ES-I3 (cell line): Measurements from ENCODE around the gene MILR1.

Source experiments
- H3K36me3 ChIP-seq: 2 replicates; pipeline ENCODE4 v1.6.1; 2013; ENCODE audit warnings: mild to moderate bottlenecking, low read length, control low read depth, moderate library complexity; ENCODE audit not compliant: insufficient read depth
- H3K4me1 ChIP-seq: 2 replicates; pipeline ENCODE4 v1.6.1; 2013; ENCODE audit warnings: mild to moderate bottlenecking, control low read depth, low read length; ENCODE audit not compliant: insufficient read depth
- H3K9ac ChIP-seq: 2 replicates; pipeline ENCODE4 v1.6.1; 2013; ENCODE audit warnings: low read depth, mild to moderate bottlenecking, low read length, moderate library complexity
- H3K9me3 ChIP-seq: 2 replicates; pipeline ENCODE4 v1.6.1; 2013; ENCODE audit warnings: mild to moderate bottlenecking, low read length, moderate library complexity; ENCODE audit not compliant: control insufficient read depth, insufficient read depth

MILR1 gene

DNA sequence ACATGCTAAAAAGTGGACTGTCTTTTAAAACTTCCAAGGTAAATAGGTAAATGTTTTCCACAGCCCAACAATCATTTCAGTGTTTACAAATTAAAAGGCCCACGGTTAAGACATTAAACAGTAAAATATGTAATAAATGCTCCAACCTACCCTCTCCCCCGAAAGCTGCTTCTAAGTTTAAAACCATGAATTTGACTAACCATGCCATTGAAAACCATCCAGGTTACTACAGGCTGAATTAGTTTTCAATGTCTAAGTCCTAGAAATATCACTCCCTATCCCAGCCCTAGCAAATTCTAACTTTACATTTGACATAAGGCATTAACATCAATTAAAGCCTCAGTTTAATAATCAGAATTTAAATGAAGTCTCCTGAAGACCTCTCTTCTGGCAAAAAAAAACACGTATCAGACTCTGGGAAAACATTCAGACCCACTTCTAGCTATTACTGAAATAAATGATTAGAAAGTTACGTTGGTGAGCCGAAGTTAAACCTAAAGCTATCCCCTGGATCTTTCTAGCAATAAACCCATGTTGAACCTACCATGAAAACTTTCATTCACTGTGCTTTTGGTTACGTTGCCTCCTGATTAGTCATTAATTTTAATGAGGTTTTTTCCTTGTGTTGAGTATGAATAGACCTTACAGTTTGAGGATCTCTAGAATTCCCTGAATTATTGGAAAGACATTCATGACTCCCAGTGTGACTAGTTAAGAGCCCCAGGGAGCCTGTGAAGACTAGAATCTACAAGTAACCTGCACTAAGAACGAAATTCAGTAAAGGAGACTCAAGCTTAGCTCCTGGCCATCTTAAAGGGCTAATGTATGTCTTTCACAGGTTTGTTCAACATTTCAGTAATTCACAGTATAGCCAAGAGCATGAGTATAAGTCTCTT, 49.6 kb downstream of the MILR1 start:
- peaks cover 23% of the 10 kb centered on the region; the same call in 1 of the 2 replicates for H3K4me1 ChIP-seq
- H3K36me3 ChIP-seq = peaks cover 40% of the 10 kb centered on the region
- 0 out of 2 replicates have a peak overlapping the region, but pooled peaks have one; percentile 1 for H3K9ac ChIP-seq
- H3K9me3 ChIP-seq = no peaks in the 10 kb centered on the region

DNA sequence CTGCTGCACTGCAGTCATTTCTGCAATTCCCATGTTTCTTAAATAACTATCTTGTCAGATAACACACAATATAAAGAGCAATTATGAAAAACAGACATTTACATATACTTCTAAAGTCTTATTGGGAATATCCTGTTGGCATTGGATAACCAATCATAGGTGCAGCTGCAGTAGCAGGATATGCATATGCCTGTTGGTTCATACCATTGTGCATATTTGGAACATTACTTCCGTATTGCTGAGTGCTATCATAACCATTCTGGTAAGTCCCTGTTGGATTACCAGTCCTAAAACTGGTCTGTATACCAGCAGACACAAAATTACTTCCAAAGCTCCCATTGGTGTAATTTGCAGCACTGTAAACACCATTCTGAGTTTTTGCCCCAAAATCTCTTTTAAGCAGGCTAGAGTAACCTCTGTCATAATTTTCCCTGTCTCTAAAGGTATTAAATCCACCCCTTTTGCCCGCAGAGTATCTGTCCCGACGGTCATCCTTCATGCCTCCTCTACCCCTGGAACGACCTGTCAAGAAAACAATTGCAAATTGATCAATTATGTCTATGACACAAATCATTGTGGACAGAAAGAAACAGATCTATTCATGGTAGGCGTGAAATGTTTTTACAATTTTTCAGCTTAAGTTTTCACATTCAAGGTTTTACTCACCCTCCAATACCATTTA, 51.0 kb downstream of the MILR1 start:
- Histone ChIP-seq H3K4me1 (peaks cover 28% of the 10 kb centered on the region), H3K36me3 (peaks cover 52% of the 10 kb centered on the region), H3K9ac (no peak overlapping the region), H3K9me3 (no peaks in the 10 kb centered on the region)

GRCh38 chr17:64500487-64500859, 51.6 kb downstream of the MILR1 start:
- Histone ChIP-seq H3K4me1 (peaks cover 28% of the 10 kb centered on the region), H3K9ac (no peak overlapping the region), H3K36me3 (peaks cover 55% of the 10 kb centered on the region), H3K9me3 (no peaks in the 10 kb centered on the region)

DNA sequence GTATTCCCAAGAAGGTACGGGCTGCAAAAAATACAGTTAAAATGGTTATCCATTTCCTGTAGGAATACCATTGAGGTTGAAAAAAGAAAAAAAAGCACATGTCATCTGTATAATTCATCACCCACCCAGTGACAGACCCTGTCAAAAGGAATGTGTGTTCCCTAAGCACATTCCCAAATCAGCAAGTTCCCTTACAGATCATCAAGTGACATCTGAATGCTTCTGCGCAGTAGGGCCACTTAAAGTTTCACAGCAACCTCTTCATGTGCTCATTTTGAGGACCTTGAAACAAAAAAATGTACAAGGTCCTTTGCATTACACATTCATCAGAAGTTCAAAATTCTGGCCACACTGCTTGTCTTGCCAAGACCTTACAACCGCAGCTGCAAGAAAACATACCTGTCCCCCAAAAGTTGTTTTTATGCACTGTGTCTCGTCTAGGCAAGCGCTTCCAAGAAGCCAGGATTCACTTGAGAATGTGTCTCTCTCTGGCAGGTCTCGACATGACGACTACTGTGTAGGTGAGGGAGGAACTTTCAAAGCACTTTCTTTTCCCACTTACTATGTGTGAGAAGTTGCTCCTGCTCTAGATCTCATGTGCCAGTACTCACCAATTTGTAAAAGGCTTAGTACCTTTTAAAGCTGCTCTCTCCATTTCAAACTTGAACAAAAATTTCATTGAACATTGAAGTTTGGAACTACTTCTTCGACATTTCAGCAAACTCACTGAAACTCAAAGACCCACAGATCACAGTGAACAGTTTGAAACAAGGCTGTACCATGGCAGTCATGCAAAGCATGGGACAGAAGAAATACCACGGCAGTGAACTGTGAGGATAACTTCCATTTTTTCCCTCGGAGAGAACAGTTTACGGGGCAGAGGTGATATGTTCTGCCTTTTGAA, 52.2 kb downstream of the MILR1 start:
- Histone ChIP-seq H3K36me3 (peaks cover 55% of the 10 kb centered on the region), H3K9ac (no peak overlapping the region), H3K4me1 (peaks cover 28% of the 10 kb centered on the region), H3K9me3 (no peaks in the 10 kb centered on the region)

DNA sequence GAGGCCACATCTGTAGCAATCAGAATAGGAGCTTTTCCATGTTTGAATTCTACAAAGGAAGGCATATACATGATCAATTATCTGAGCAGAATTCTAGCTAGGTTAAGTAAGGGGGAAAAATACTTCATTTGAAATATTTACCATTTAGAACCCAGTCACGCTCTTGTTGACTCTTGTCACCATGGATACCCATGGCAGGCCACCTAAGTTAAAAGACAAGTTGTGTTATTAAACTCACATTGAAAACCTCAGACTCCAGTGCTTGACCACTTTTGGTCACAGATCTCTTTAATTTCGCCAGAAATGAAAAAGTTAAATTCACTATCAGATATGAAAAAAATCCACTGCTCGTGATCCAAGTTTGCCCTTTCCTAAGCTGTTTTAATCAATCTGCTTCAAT, 53.1 kb downstream of the MILR1 start:
- peaks cover 28% of the 10 kb centered on the region for H3K4me1 ChIP-seq
- H3K9ac ChIP-seq = no peak overlapping the region
- H3K36me3 ChIP-seq = peaks cover 55% of the 10 kb centered on the region
- H3K9me3 ChIP-seq = no peaks in the 10 kb centered on the region

GRCh38 chr17:64502809-64503208, 53.9 kb downstream of the MILR1 start:
- no peaks in the 10 kb centered on the region for H3K9me3 ChIP-seq
- H3K9ac ChIP-seq = no peak overlapping the region
- peaks cover 28% of the 10 kb centered on the region for H3K4me1 ChIP-seq
- peaks cover 55% of the 10 kb centered on the region for H3K36me3 ChIP-seq

GRCh38 chr17:64503341-64503740, 54.4 kb downstream of the MILR1 start:
- Histone ChIP-seq H3K9me3 (no peaks in the 10 kb centered on the region), H3K36me3 (peaks cover 55% of the 10 kb centered on the region), H3K4me1 (peaks cover 28% of the 10 kb centered on the region)

GRCh38 chr17:64503821-64504768, 55.2 kb downstream of the MILR1 start:
- H3K36me3 ChIP-seq = peaks cover 55% of the 10 kb centered on the region
- no peaks in the 10 kb centered on the region for H3K9me3 ChIP-seq
- H3K9ac ChIP-seq = peak overlapping the region; percentile 99
- peaks cover 31% of the 10 kb centered on the region for H3K4me1 ChIP-seq

More at GRCh38 chr17:64503341-64503740, 54.4 kb downstream of the MILR1 start:
- H3K9ac ChIP-seq = no peak overlapping the region

DNA sequence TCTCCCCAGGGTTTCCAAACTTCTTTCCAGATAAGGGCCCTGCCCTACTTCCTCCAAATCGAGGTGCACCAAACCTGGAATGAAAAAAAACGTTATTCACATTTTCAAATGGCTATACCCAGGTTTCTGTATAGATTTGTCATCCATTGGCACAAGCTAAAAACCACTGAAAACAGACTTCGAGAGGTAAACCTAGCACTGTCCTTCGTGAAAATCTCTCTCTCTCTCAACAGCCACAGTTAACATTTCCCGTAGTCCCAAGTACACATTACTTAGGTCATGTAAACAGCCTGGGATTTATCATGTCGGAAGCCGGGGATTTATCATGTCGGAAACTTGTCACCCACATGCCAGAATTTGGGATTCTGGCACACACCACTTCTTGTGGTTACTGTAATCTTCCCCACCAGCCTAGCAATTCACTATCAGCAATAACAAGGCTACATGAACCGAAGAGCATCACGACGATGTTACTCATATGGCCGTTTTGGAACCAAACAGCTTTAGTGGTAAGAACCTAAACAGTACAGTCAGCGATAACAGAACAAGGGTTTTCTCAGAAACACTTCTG, 55.9 kb downstream of the MILR1 start:
- peak overlapping the region; percentile 99 for H3K9ac ChIP-seq
- H3K4me1 ChIP-seq = peaks cover 31% of the 10 kb centered on the region
- peaks cover 53% of the 10 kb centered on the region for H3K36me3 ChIP-seq
- no peaks in the 10 kb centered on the region for H3K9me3 ChIP-seq

DNA sequence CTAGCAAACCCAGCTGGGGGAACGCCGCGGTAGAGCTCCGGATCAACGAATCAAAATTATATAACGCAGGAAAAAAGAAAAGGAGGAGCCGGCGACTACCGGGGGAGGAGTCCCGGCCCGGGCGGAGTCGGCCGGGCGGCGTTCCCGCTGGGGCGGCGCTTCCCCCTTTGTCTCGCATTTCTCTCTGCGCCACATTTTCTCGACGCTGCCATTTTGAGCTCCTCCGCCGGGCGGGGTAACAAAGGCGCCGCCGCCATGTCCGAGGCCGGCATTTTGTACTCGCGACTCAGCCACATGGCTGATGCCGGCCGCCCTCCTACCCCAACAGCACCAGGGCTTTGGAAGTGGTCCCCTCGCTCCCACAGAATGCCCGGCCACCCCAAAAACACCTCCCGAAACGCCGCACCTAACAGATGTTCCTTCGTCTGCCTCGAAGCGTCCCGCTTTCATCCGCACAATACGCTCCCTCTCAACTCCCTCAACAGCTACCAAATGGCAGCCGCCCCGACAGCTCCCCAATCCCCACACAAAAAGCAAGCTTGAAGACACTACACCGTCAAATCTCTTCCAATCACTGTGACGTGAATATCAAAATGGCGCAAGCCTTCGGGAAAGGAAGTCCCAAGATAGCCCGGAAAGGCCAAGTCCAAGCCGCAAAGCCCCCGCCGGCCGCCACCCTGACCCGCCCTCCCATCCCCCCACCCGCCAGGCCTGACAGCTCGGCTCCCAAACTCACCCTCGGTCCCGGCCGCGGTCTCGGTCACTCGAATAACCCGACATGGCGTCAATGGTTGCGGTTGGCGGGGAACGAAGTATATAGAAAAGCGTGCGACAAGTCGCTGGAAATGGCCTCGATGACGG, 56.7 kb downstream of the MILR1 start:
- no peaks in the 10 kb centered on the region for H3K9me3 ChIP-seq
- peaks cover 28% of the 10 kb centered on the region for H3K4me1 ChIP-seq
- H3K9ac ChIP-seq = peak overlapping the region; percentile 99
- H3K36me3 ChIP-seq = peaks cover 53% of the 10 kb centered on the region

DNA sequence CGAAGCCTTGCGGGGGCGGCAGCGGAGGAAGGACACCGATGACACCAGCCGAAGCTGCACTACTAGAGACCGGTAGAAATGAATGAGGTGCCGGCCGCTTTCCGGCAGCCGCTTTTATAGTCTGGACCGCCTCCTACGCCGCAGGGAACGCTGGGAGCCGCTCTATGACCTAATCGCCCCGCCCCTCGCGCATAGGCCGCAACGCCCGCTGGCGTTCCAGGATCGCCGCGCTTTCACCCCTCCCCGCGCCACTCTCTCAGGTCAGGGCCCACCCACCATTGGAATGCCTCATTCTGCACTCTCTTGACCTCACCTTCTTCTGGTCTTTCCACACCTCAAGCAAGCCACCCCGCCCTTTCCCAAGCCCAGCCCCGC, 57.3 kb downstream of the MILR1 start, which contains the start of gene DDX5:
Gene DDX5, minus strand, starts transcription at position 89 of the 375 bp plus-strand sequence. CDS start 170 bp downstream, outside the sequence.
- Histone ChIP-seq H3K9me3 (no peaks in the 10 kb centered on the region), H3K36me3 (peaks cover 50% of the 10 kb centered on the region), H3K4me1 (peaks cover 22% of the 10 kb centered on the region), H3K9ac (peak within 1 kb of the TSS; percentile 99)

- Histone ChIP-seq H3K9ac (peak within 1 kb of the TSS; percentile 99), H3K9me3 (no peaks in the 10 kb centered on the region), H3K36me3 (peaks cover 48% of the 10 kb centered on the region), H3K4me1 (peaks cover 16% of the 10 kb centered on the region)
Measured at GRCh38 chr17:64506576-64507412, 57.9 kb downstream of the MILR1 start, which contains the start of gene CEP95. CEP95 (plus strand) TSS chr17:64506977; CDS start chr17:64507098, 121 bp downstream.
